A673 (cell line): ENCODE data around the gene POTEH. TPM values are rescaled to one million over a fixed set of nuclear protein-coding genes. Genes with fewer than 3 reads are reported as not detected.
"Not testable (repeated sequence)": the region's sequence is repeated elsewhere in the genome, so short reads cannot be mapped to it uniquely, and the experiment has no call there.

Experiments used
- BruUV-seq: library from RNA; stranded (reverse); fragments of 400-500 nt; replicated peaks from 2 replicates; lab custom pipeline; 2021; lab: Mats Ljungman, UMichigan
- CTCF ChIA-PET: fragments of 300-600 bp; sonication (Branson Sonifier 250); formaldehyde crosslinking; loops from one replicate; lab custom pipeline; 2022; ENCODE audit warnings: antibody characterized with exemption; lab: Charles Lee
- POLR2A ChIA-PET: fragments of 300-600 bp; sonication (Branson Sonifier 250); formaldehyde crosslinking; loops from one replicate; lab custom pipeline; 2022; ENCODE audit warnings: antibody characterized with exemption; ENCODE audit not compliant: low non-redundant PET; lab: Charles Lee
- DNase-seq: peaks from one replicate; pipeline ENCODE4 v3.0.0-alpha.2; 2015; ENCODE audit warnings: low spot score
- H3K27ac ChIP-seq: fragments of 200-600 bp; sonication (generic); 2 replicates; pipeline ENCODE4 v1.5.1; 2016; ENCODE audit warnings: mixed run types, low read depth, mild to moderate bottlenecking, mixed read lengths, antibody characterized with exemption, low read length; ENCODE audit not compliant: poor library complexity, severe bottlenecking
- H3K27me3 ChIP-seq: fragments of 200-600 bp; sonication (generic); replicated peaks from 2 replicates; pipeline ENCODE4 v1.6.1; 2017; ENCODE audit warnings: mixed run types, low read depth, mild to moderate bottlenecking, mixed read lengths, antibody characterized with exemption, low read length; ENCODE audit not compliant: insufficient read depth, poor library complexity
- H3K36me3 ChIP-seq: fragments of 200-600 bp; sonication (generic); 2 replicates; pipeline ENCODE4 v1.6.1; 2016; ENCODE audit warnings: mixed run types, mild to moderate bottlenecking, mixed read lengths, antibody characterized with exemption, low read length; ENCODE audit not compliant: insufficient read depth, poor library complexity, severe bottlenecking
- H3K4me1 ChIP-seq: fragments of 200-600 bp; sonication (generic); 2 replicates; pipeline ENCODE4 v1.6.1; 2017; ENCODE audit warnings: mixed run types, mild to moderate bottlenecking, mixed read lengths, antibody characterized with exemption, low read length; ENCODE audit not compliant: insufficient read depth, poor library complexity, severe bottlenecking
- H3K4me3 ChIP-seq: fragments of 200-600 bp; sonication (generic); 2 replicates; pipeline ENCODE4 v1.5.1; 2016; ENCODE audit warnings: low read depth, mixed run types, mild to moderate bottlenecking, mixed read lengths, low read length; ENCODE audit not compliant: poor library complexity, severe bottlenecking
- H3K9me3 ChIP-seq: fragments of 200-600 bp; sonication (generic); 2 replicates; pipeline ENCODE4 v1.6.1; 2016; ENCODE audit warnings: mixed run types, low read depth, mild to moderate bottlenecking, mixed read lengths, antibody characterized with exemption, low read length; ENCODE audit not compliant: poor library complexity, severe bottlenecking
- intact Hi-C: fragments of 100-400 bp; cut with micrococcal nuclease; formaldehyde crosslinking; loops from one replicate; pipeline ENCODE4 v1.10.0; 2022; ENCODE audit not compliant: unreplicated experiment
- total RNA-seq: library from RNA; stranded (reverse); gene quantifications from 2 replicates; pipeline ENCODE4 v1.2.3, GENCODE V29; 2021

Gene POTEH
- total RNA-seq, 1 experiment from 2014 or later = not detected

DNA sequence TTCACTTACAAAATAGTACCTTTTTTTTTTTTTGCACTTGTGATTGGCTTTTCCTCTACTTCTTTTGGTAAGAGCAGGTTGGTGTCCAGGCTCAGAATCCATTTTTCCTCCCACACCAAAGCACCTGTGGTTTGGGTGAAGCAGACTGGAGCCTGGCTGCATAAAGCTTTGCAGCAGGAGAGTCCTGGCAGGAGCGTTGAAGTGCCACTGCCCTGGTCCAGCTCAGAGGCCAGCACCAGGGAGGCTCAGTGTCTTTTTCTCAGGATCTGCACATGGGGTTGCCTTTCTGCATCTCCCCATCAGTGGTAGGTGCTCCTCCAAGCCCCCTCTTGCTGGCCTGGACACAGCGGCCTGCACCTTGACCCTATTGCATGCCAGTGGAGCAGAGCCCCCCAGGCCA, 1.7 kb upstream of the POTEH start:
- H3K27ac ChIP-seq, intact Hi-C loops, H3K27me3 ChIP-seq, H3K9me3 ChIP-seq, CTCF ChIA-PET, DNase-seq, H3K4me1 ChIP-seq, H3K4me3 ChIP-seq, POLR2A ChIA-PET, H3K36me3 ChIP-seq, BruUV-seq: not testable (repeated sequence)

DNA sequence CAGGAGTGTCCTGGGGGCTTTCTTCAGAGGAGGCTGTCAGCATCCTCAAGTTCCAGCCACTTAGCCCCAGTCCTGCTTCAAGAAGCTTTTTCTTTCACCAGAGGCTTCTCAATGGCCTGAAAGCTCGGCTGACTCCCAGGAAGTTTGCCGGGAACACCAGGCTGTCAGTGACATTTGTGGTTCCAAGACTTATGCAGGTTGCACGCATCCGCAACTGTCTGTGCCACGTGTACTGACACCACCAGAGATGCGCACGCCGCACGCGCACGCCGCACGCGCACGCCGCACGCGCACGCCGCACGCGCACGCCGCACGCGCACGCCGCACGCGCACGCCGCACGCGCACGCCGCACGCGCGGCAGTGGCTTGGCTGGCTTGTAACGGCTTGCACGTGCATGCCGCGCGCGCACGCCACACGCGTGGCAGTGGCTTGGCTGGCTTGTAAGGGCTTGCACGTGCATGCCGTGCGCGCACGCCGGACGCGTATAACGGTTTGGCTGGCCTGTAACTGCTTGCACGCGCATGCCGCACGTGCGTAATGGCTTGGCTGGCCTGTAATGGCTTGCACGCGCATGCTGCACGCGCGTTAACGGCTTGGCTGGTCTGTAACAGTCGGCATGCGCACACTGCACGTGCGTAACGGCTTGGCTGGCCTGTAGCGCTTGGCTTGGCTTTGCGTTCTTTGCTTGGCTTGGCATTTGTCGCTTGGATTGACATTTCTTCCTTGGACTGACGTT, 646 bp upstream of the POTEH start:
- CTCF ChIA-PET, H3K27me3 ChIP-seq, BruUV-seq, H3K9me3 ChIP-seq, H3K27ac ChIP-seq, H3K36me3 ChIP-seq, DNase-seq, H3K4me3 ChIP-seq, intact Hi-C loops, H3K4me1 ChIP-seq, POLR2A ChIA-PET: not testable (repeated sequence)

DNA sequence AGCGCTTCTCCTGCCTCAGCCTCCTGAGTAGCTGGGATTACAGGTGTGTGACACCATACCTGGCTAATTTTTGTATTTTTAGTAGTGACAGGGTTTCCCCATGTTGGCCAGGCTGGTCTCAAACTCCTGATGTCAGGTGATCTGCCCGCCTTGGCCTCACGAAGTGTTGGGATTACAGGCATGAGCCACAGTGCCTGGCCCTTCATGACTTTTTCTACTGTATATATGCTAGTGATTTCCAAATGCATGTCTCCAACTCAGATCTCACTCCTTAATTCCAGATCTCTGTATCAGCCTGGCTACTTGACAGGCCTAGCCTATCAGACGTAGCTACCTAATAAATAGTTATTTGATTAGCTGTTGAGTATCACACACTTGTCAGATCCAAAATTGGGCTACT, 23.8 kb downstream of the POTEH start:
- H3K27ac ChIP-seq, BruUV-seq, H3K36me3 ChIP-seq, H3K27me3 ChIP-seq, DNase-seq, intact Hi-C loops, CTCF ChIA-PET, H3K9me3 ChIP-seq, POLR2A ChIA-PET, H3K4me3 ChIP-seq, H3K4me1 ChIP-seq: not testable (repeated sequence)

DNA sequence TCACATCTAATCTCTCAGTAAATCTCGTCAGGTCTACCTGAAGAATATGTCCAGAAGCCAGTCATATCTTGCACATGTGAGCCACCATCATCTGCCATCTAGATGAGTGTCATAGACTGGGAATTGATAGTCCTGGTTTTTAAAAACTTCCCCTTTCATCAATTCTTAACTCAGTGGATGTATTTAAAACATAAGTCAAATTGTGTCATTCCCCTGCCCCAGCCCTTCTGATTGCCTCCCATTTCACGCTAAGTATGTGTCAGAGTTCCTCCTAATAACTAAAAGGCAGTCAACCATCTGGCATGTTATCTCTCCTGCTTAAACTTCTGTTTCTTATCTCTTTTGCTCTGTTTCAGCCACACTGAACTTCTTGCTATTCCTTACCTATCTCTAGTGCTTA, 24.3 kb downstream of the POTEH start:
- BruUV-seq, CTCF ChIA-PET, intact Hi-C loops, H3K36me3 ChIP-seq, H3K4me1 ChIP-seq, H3K27ac ChIP-seq, POLR2A ChIA-PET, H3K9me3 ChIP-seq, H3K27me3 ChIP-seq, H3K4me3 ChIP-seq, DNase-seq: not testable (repeated sequence)

DNA sequence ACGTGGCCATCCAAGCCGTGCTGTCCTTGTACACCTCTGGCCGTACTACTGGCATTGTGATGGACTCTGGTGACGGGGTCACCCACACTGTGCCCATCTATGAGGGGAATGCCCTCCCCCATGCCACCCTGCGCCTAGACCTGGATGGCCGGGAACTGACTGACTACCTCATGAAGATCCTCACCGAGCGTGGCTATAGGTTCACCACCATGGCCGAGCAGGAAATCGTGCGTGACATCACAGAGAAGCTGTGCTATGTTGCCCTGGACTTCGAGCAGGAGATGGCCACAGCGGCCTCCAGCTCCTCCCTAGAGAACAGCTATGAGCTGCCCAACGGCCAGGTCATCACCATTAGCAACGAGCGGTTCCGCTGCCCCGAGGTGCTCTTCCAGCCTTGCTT, 32.1 kb downstream of the POTEH start:
- POLR2A ChIA-PET, H3K36me3 ChIP-seq, H3K27me3 ChIP-seq, H3K4me1 ChIP-seq, H3K27ac ChIP-seq, H3K9me3 ChIP-seq, BruUV-seq, H3K4me3 ChIP-seq, intact Hi-C loops, CTCF ChIA-PET, DNase-seq: not testable (repeated sequence)

DNA sequence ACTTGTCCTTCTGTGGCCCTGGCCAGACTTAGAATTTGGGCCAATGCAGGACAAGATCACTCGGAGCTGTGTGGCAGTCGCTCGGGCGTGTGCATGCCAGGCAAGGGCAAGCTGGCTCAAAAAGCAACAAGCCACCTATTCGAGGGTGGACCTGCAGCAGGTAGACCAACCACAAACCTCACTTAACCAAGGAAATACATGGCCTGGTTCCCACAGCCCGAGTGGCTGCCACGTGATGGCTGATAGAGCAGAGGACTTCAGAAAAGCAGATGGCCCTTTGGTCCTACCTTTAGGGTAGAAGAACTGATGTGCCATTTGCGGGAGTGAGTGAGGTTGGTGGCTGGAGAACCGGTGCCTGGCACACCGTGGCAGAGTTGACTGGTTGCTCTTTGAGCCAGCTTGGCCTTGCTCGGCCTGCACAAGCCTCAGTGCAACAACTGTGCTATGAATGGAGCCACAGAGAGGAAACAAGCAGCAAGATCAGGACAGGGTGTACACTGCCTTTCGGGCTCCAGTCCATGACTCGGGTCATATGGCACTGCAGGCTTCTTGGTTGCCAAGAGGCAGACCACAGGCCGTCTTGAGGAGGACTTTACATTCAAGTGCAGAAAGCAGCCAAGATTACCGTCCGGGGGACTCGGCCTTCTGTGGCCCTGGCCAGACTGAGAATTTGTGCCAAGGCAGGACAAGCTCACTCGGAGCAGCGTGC, 39.5 kb downstream of the POTEH start:
- BruUV-seq, H3K4me3 ChIP-seq, intact Hi-C loops, H3K27me3 ChIP-seq, POLR2A ChIA-PET, CTCF ChIA-PET, H3K36me3 ChIP-seq, H3K9me3 ChIP-seq, DNase-seq, H3K27ac ChIP-seq, H3K4me1 ChIP-seq: not testable (repeated sequence)

DNA sequence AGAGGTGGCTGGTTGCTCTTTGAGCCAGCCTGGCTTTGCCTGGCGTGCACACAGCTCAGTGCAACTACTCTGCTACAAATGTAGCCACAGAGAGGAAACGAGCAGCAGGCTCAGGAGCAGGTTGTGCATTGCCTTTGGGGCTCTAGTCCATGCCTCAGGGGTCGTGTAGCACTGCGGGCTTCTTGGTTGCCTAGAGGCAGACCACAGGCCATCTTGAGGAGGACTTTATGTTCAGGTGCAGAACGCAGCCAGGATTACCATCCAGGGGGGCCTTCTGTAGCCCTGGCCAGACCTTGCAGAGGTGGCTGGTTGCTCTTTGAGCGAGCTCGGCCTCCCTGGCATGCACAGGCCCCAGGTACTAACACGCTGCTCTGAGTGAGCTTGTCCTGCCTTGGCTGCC, 41.2 kb downstream of the POTEH start:
- BruUV-seq, H3K27ac ChIP-seq, CTCF ChIA-PET, H3K27me3 ChIP-seq, H3K36me3 ChIP-seq, intact Hi-C loops, H3K4me3 ChIP-seq, POLR2A ChIA-PET, DNase-seq, H3K9me3 ChIP-seq, H3K4me1 ChIP-seq: not testable (repeated sequence)
